Measurements from ENCODE around the gene SRF. TPM values are rescaled to one million over a fixed set of nuclear protein-coding genes. Genes with fewer than 3 reads are reported as not detected.

Gene SRF
- total and polyA plus RNA-seq, 2 of the 4 experiments (the other 2 are of a cell fraction): 20.6 to 56.3 TPM

GRCh38 chr6:43146261-43146660 lies 24.8 kb upstream of the SRF start:
- BruUV-seq (replicated peaks): no TSS peak
- no peaks in the 10 kb centered on the region for H3K9me3 ChIP-seq (ENCODE audit: control insufficient read depth, insufficient read depth, low read length)
- H3K9me1 ChIP-seq (ENCODE audit: insufficient read depth, low read length): 0 out of 2 replicates have a peak, but pooled peaks cover 3% of the 10 kb centered on the region
- H4K8ac ChIP-seq (ENCODE audit: low read depth in 2 of 2, low read length in 2 of 2): no peak overlapping the region
- H3K4me2 ChIP-seq (ENCODE audit: low read depth, low read length): no peak overlapping the region
- no peak overlapping the region for H2BK20ac ChIP-seq (ENCODE audit: low read depth, low read length)
- peaks cover 5 to 22% of the 10 kb centered on the region in 2 experiments; a peak in 2 of 4 replicates for H3K79me1 ChIP-seq (ENCODE audit: low read depth in 1 of 2, low read length in 2 of 2)
- no peak overlapping the region for H4K5ac ChIP-seq (ENCODE audit: low read depth, low read length)
- in situ Hi-C loops (cut with MboI; ENCODE audit: low sequenced_read_pairs): loop anchor here (10.0 kb wide), 1 partner anchor 241 kb away; no protein-coding TSS in a partner anchor
- H3K27me3 ChIP-seq (ENCODE audit: control insufficient read depth, insufficient read depth, low read length): no peaks in the 10 kb centered on the region
- no peak overlapping the region for H2BK120ac ChIP-seq (ENCODE audit: low read depth, low read length)
- TF ChIP-seq MAFK (IDR thresholded peaks at IDR 0.05; ENCODE audit: low read depth, low read length) (no peak), SMC3 (IDR thresholded peaks at IDR 0.05; ENCODE audit: low read depth, low read length) (no peak), CHD1 (IDR thresholded peaks at IDR 0.05; ENCODE audit: low read depth, low read length) (no peak), MAZ (IDR thresholded peaks at IDR 0.05; ENCODE audit: borderline replicate concordance, low read depth, low read length) (no peak), MXI1 (IDR thresholded peaks at IDR 0.05; ENCODE audit: borderline replicate concordance, low read depth, low read length) (no peak)
- no peak for ATAC-seq (ENCODE audit: low read depth)
- peaks cover 49% of the 10 kb centered on the region for H3K36me3 ChIP-seq (ENCODE audit: control insufficient read depth, insufficient read depth, low read length)
- dilution Hi-C loops (cut with HindIII; ENCODE audit: low sequenced_read_pairs, unreplicated experiment): no loop called here
- H3K27ac ChIP-seq (ENCODE audit: insufficient read depth, low read length): no peak overlapping the region
- H3K9ac ChIP-seq (ENCODE audit: low read depth, low read length): no peak overlapping the region
- no peak overlapping the region for H2BK5ac ChIP-seq (ENCODE audit: low read depth, low read length, poor library complexity, severe bottlenecking)
- H4K20me1 ChIP-seq (ENCODE audit: insufficient read depth, low read length): peaks cover 6% of the 10 kb centered on the region; the same call in 1 of the 2 replicates
- WGBS, 2 experiments (ENCODE audit: extremely low coverage in 2 of 2, insufficient read length in 1 of 2): 100% methylated on average over 2 of the region's 3 CpGs; no CpG with 5 or more reads in 1 of the 2 experiments
- no peak overlapping the region for H2AK5ac ChIP-seq (ENCODE audit: low read depth, low read length)
- H2AK9ac ChIP-seq (replicated peaks; ENCODE audit: low read depth, low read length, poor library complexity): no peak overlapping the region
- no peak overlapping the region for H3K23ac ChIP-seq (ENCODE audit: low read depth, low read length)
- no peak overlapping the region for H2BK15ac ChIP-seq (ENCODE audit: low read depth, low read length)
- H3K4me1 ChIP-seq (ENCODE audit: control insufficient read depth, insufficient read depth, low read length): peaks cover 11% of the 10 kb centered on the region
- intact Hi-C loops (cut with micrococcal nuclease): no loop called here
- no peak overlapping the region for H3K14ac ChIP-seq (replicated peaks; ENCODE audit: low read depth, low read length)
- CTCF ChIA-PET: no interaction called here
- no peak for DNase-seq
- no peak overlapping the region for H3K4me3 ChIP-seq (ENCODE audit: insufficient read depth, low read depth, low read length)
- H2AFZ ChIP-seq (replicated peaks; ENCODE audit: low read length, poor library complexity): no peak overlapping the region
- no peak overlapping the region for H4K91ac ChIP-seq (ENCODE audit: insufficient read depth, low read depth, low read length)
- H3K18ac ChIP-seq (ENCODE audit: low read depth, low read length): no peak overlapping the region
- POLR2A ChIA-PET (ENCODE audit: unreplicated experiment): no interaction called here
- H3K56ac ChIP-seq (ENCODE audit: extremely low read depth, insufficient read depth, low read length): no peak overlapping the region
- no peak overlapping the region for H3K4ac ChIP-seq (ENCODE audit: low read depth, low read length)

Measured in IMR-90 (cell line).